Keratinocyte (primary cell): ENCODE measurements around the gene CCL15.

ENCODE experiments used
- EZH2 ChIP-seq: IDR thresholded peaks from one replicate; pipeline ENCODE4 v1.6.1; 2012; ENCODE audit warnings: inconsistent platforms, mild to moderate bottlenecking, low read length, moderate library complexity
- TF ChIP-seq, protein P1 (sequence below), 3 experiments: IDR thresholded peaks in 1 of 3; conservative IDR thresholded peaks in 1 of 3; optimal IDR thresholded peaks in 1 of 3; 2 replicates in 2 of 3; 3 replicates in 1 of 3; pipeline versions ENCODE3 to v1.5.1; 2011; ENCODE audit warnings: low read length in 3 of 3, mild to moderate bottlenecking in 3 of 3, moderate library complexity in 2 of 3, control low read depth in 1 of 3, inconsistent platforms in 1 of 3; ENCODE audit not compliant: insufficient read depth in 2 of 3; ENCODE audit errors: extremely low read depth in 1 of 3

DNA sequence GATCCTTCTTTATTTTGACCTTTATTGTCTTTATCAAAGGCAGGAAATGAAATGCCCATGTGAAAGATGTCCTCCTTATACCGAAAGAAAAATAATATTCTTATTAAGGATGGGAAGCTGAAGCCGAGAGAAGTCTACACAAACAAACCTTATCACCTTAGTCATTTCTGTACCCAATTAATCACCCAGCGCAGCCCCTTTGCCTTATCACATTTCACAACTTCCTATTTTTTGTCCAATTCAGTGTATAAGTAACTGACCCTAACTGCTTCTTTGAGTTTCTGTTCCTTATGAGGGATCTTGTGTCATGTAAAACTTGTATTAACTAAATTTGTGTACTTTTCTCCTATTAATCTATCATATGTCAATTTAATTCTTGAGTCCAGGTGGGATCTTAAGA, 32.8 kb upstream of the CCL15 start:
- TF ChIP-seq, protein P1, sequence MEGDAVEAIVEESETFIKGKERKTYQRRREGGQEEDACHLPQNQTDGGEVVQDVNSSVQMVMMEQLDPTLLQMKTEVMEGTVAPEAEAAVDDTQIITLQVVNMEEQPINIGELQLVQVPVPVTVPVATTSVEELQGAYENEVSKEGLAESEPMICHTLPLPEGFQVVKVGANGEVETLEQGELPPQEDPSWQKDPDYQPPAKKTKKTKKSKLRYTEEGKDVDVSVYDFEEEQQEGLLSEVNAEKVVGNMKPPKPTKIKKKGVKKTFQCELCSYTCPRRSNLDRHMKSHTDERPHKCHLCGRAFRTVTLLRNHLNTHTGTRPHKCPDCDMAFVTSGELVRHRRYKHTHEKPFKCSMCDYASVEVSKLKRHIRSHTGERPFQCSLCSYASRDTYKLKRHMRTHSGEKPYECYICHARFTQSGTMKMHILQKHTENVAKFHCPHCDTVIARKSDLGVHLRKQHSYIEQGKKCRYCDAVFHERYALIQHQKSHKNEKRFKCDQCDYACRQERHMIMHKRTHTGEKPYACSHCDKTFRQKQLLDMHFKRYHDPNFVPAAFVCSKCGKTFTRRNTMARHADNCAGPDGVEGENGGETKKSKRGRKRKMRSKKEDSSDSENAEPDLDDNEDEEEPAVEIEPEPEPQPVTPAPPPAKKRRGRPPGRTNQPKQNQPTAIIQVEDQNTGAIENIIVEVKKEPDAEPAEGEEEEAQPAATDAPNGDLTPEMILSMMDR (optimal IDR thresholded peaks at IDR 0.05 in 1 of 3, IDR thresholded peaks at IDR 0.05 in 1 of 3, conservative IDR thresholded peaks at IDR 0.05 in 1 of 3; ENCODE audit: extremely low read depth in 1 of 3, insufficient read depth in 2 of 3, low read length in 3 of 3), result no peak
- no peak for TF ChIP-seq EZH2
